ACC112 (cell line): Measurements from ENCODE around the gene SH3RF3.
A peak's percentile ranks its signal among the peaks of the same experiment; 100 is the strongest.

Experiments used
- H2AFZ ChIP-seq: fragments of 200-600 bp; sonication (generic); one replicate; pipeline ENCODE4 v1.6.0; 2017; ENCODE audit warnings: antibody characterized with exemption, low read length; ENCODE audit not compliant: unreplicated experiment
- H3K27ac ChIP-seq: fragments of 200-600 bp; sonication (generic); 2 replicates; pipeline ENCODE4 v1.5.1; 2014; ENCODE audit warnings: low read depth, mild to moderate bottlenecking, antibody characterized with exemption, low read length, moderate library complexity
- H3K27me3 ChIP-seq: fragments of 200-600 bp; sonication (generic); 2 replicates; pipeline ENCODE4 v1.6.1; 2014; ENCODE audit warnings: mild to moderate bottlenecking, antibody characterized with exemption, low read length, moderate library complexity, mixed read lengths; ENCODE audit not compliant: insufficient read depth
- H3K36me3 ChIP-seq: fragments of 200-600 bp; sonication (generic); 2 replicates; pipeline ENCODE4 v1.6.1; 2016; ENCODE audit warnings: mild to moderate bottlenecking, antibody characterized with exemption, low read length, moderate library complexity, mixed read lengths; ENCODE audit not compliant: insufficient read depth
- H3K4me1 ChIP-seq: fragments of 200-600 bp; sonication (generic); one replicate; pipeline ENCODE4 v1.6.1; 2016; ENCODE audit warnings: low read length, mixed read lengths; ENCODE audit not compliant: insufficient read depth, unreplicated experiment, control insufficient read depth
- H3K4me3 ChIP-seq: fragments of 200-600 bp; sonication (generic); 2 replicates; pipeline ENCODE4 v1.5.1; 2014; ENCODE audit warnings: mild to moderate bottlenecking, low read depth, low read length
- H3K79me2 ChIP-seq: fragments of 200-600 bp; sonication (generic); one replicate; pipeline ENCODE4 v1.6.0; 2016; ENCODE audit warnings: low read length; ENCODE audit not compliant: control insufficient read depth, unreplicated experiment, insufficient read depth

SH3RF3 gene

GRCh38 chr2:109243526-109244303 is 114.7 kb downstream of the SH3RF3 start:
- Histone ChIP-seq H3K4me3 (peak overlapping the region; percentile 8; the same call in 1 of the 2 replicates), H3K27me3 (no peaks in the 10 kb centered on the region), H3K4me1 (peaks cover 52% of the 10 kb centered on the region), H2AFZ (no peak overlapping the region), H3K27ac (peak overlapping the region; percentile 89), H3K79me2 (peaks cover 52% of the 10 kb centered on the region), H3K36me3 (no peaks in the 10 kb centered on the region)

DNA sequence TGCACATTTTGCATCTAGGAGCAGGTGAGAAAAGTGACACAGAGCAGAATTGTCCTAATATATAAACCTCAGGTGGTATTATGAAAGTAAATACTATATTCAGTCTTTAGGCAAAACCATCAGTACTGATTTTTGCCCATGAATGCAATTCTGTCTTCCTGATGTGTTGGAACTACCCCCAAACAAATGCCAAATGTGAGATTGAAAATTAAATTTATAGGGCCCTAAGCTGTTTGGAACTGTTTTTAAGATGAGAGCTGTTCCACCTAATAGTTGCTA is 115.2 kb downstream of the SH3RF3 start:
- Histone ChIP-seq H3K27me3 (no peaks in the 10 kb centered on the region), H3K27ac (no peak overlapping the region), H3K79me2 (peaks cover 56% of the 10 kb centered on the region)

DNA sequence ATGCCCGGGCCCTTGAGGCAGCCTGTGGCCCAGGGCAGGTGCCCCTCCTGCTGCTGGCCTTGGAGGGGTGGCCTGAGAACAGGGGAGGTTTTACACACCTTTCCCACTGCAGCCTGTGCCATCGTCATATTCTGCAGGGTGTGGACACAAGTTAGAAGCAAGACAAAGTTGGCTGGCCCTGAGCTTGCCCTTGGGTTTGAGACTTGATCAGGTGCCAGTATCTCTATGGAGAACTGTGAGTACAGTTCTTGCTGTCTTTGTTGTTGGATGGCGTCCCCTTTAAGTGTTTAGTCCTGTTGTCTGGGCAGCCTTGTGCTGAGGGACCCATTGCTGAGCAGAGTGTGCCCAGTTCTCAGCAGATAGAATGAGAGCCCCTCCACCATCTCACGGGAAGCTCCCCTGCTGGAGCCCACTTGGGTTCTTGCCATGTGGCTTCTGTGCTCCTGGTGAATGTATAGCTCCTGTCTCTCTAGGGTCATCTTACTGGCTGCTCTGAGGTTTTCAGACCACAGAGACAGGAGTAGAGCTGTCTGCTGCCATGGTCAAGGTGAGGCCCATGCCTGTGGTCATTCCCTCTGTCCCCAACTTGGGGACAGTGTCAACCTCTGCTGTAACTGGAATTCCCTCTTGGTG is 115.9 kb downstream of the SH3RF3 start:
- no peaks in the 10 kb centered on the region for H3K27me3 ChIP-seq
- H3K79me2 ChIP-seq, result peaks cover 57% of the 10 kb centered on the region
- no peaks in the 10 kb centered on the region for H3K36me3 ChIP-seq
- H3K4me3 ChIP-seq, result no peak overlapping the region
- H3K4me1 ChIP-seq, result peaks cover 41% of the 10 kb centered on the region
- H2AFZ ChIP-seq, result no peak overlapping the region
- no peak overlapping the region for H3K27ac ChIP-seq

More for the DNA sequence above, 115.2 kb downstream of the SH3RF3 start:
- peaks cover 47% of the 10 kb centered on the region for H3K4me1 ChIP-seq
- no peak overlapping the region for H2AFZ ChIP-seq
- no peaks in the 10 kb centered on the region for H3K36me3 ChIP-seq
- H3K4me3 ChIP-seq, result no peak overlapping the region

DNA sequence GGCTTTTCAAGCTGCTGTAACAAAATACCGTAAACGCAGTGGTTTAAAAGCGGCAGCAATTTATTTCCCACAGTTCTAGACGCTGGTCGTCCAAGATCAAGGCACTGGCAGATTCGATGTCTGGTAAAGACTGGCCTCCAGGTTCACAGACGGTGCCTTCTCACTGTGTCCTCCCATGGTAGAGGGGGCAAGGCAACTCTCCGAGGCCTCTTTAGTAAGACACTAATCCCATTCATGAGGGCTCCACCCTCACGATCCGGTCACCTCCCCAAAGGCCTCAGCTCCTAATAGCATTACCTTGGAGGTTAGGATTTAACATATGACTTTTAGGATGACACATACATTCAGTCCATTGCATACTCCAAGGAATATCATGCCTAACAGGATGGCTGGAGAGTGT is 117.2 kb downstream of the SH3RF3 start:
- Histone ChIP-seq H3K4me1 (peaks cover 28% of the 10 kb centered on the region), H3K79me2 (peaks cover 59% of the 10 kb centered on the region), H3K27ac (no peak overlapping the region)

GRCh38 chr2:109246616-109247015 is 117.6 kb downstream of the SH3RF3 start:
- Histone ChIP-seq H3K79me2 (peaks cover 61% of the 10 kb centered on the region), H3K4me3 (no peak overlapping the region), H3K27ac (no peak overlapping the region), H2AFZ (no peak overlapping the region), H3K4me1 (peaks cover 25% of the 10 kb centered on the region), H3K27me3 (no peaks in the 10 kb centered on the region), H3K36me3 (no peaks in the 10 kb centered on the region)

More for the DNA sequence above, 117.2 kb downstream of the SH3RF3 start:
- Histone ChIP-seq H2AFZ (no peak overlapping the region), H3K27me3 (no peaks in the 10 kb centered on the region), H3K36me3 (no peaks in the 10 kb centered on the region), H3K4me3 (no peak overlapping the region)

DNA sequence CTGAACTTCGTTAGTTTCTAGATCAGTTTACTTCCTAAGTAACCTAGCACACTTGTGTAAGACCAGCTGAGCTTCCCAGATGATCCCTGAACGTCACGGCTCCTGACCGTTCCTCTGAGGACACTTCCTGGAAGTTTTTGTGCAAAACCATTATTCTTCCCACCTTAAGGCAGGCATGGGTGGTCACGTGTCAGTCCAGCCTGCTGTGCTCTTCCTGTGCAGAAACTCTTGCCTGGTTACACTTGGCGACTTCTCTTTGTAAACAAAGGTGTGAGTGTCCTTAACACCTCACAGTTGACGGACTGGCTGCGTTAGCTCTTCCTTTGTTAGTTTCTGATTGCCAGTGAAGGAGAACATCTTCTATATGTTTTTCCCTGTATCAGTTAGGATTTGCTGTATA is 118.3 kb downstream of the SH3RF3 start:
- Histone ChIP-seq H3K4me1 (peaks cover 18% of the 10 kb centered on the region), H3K27ac (no peak overlapping the region), H3K79me2 (peaks cover 58% of the 10 kb centered on the region)

DNA sequence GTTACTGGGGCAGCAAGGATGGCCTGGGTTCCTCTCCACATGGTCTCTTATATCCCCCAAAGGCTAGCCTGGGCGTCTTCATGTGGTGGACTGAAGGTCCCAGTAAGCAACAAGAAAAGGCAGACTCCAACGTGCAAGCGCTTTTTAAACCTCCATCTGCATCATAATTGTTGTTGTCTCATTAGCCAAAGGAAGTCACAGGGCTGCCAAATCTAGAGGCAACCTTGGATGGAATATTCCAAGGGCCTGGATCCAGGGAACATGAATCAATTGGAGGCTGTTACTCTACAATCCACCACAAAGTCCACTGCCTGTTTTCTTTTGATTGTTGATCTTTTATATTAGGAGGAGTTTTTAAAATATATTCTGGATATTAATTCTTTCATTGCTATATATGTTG is 118.8 kb downstream of the SH3RF3 start:
- Histone ChIP-seq H3K4me1 (peaks cover 14% of the 10 kb centered on the region), H3K27ac (no peak overlapping the region), H3K79me2 (peaks cover 62% of the 10 kb centered on the region), H3K4me3 (no peak overlapping the region), H3K27me3 (no peaks in the 10 kb centered on the region), H2AFZ (no peak overlapping the region), H3K36me3 (no peaks in the 10 kb centered on the region)

More for the DNA sequence above, 118.3 kb downstream of the SH3RF3 start:
- H2AFZ ChIP-seq, result no peak overlapping the region
- H3K4me3 ChIP-seq, result no peak overlapping the region
- H3K27me3 ChIP-seq, result no peaks in the 10 kb centered on the region
- no peaks in the 10 kb centered on the region for H3K36me3 ChIP-seq

DNA sequence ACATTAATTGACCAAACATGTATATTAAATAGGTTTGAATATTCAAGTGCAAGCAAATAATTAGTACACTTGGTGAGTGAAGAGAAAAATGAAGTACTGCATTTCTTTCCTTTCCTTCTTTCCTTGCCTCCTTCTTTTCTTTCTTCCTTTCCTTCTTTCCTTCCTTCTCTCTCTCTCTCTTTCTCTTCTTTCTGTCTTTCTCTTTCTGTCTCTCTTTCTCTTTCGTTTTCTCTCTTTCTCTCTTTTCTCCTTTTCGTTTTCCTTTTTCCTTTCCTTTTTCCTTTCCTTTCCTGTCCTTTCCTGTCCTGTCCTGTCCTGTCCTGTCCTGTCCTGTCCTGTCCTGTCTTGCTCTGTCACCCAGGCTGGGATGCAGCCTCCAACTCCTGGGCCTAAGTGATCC is 119.6 kb downstream of the SH3RF3 start:
- no peak overlapping the region for H2AFZ ChIP-seq
- no peaks in the 10 kb centered on the region for H3K36me3 ChIP-seq
- peaks cover 7% of the 10 kb centered on the region for H3K4me1 ChIP-seq
- no peaks in the 10 kb centered on the region for H3K27me3 ChIP-seq
- H3K27ac ChIP-seq, result no peak overlapping the region
- H3K79me2 ChIP-seq, result peaks cover 56% of the 10 kb centered on the region
- no peak overlapping the region for H3K4me3 ChIP-seq

GRCh38 chr2:109253217-109253616 is 124.2 kb downstream of the SH3RF3 start:
- peaks cover 41% of the 10 kb centered on the region for H3K79me2 ChIP-seq
- no peak overlapping the region for H3K27ac ChIP-seq
- H3K4me1 ChIP-seq, result no peaks in the 10 kb centered on the region
- H2AFZ ChIP-seq, result no peak overlapping the region
- no peaks in the 10 kb centered on the region for H3K36me3 ChIP-seq
- no peaks in the 10 kb centered on the region for H3K27me3 ChIP-seq
- H3K4me3 ChIP-seq, result no peak overlapping the region

GRCh38 chr2:109254174-109254904 is 125.3 kb downstream of the SH3RF3 start:
- Histone ChIP-seq H3K4me3 (no peak overlapping the region), H3K4me1 (no peaks in the 10 kb centered on the region), H3K36me3 (no peaks in the 10 kb centered on the region), H2AFZ (no peak overlapping the region), H3K79me2 (peaks cover 33% of the 10 kb centered on the region), H3K27me3 (no peaks in the 10 kb centered on the region), H3K27ac (no peak overlapping the region)
